K562 (cell line): ENCODE results near the gene CLASP1. TPM values are rescaled to one million over a fixed set of nuclear protein-coding genes. Genes with fewer than 3 reads are reported as not detected.

Source experiments
- DNMT1 ChIP-seq: fragments of 450-650 bp; IDR thresholded peaks from 2 replicates; pipeline ENCODE4 v1.6.1; 2016; ENCODE audit warnings: antibody characterized with exemption, mild to moderate bottlenecking
- E2F3 ChIP-seq: fragments of 250-450 bp; sonication (Bioruptor Pico); IDR thresholded peaks from 2 replicates; pipeline ENCODE4 v1.4.0; 2020; ENCODE audit warnings: mild to moderate bottlenecking
- ETV6 ChIP-seq, 3 experiments: fragments of 150-350 bp in 1 of 3; sonication (generic) in 1 of 3; formaldehyde crosslinking in 1 of 3; IDR thresholded peaks; 2 replicates each; pipeline versions ENCODE4 v1.6.1 to v1.8.0; 2014 to 2022; ENCODE audit warnings: borderline replicate concordance in 2 of 3, low read depth in 2 of 3, antibody characterized with exemption in 1 of 3, low read length in 1 of 3, mild to moderate bottlenecking in 1 of 3, missing genetic modification reagents in 1 of 3
- GTF2F1 ChIP-seq: IDR thresholded peaks from 2 replicates; pipeline ENCODE4 v1.6.1; 2011; ENCODE audit warnings: low read depth, low read length, improper control_type of control experiment
- HSF4 ChIP-seq: fragments of 250-450 bp; sonication (Bioruptor Pico); IDR thresholded peaks from 2 replicates; pipeline ENCODE4 v2.1.2; 2022; ENCODE audit warnings: mild to moderate bottlenecking, moderate library complexity, borderline replicate concordance
- NR2F6 ChIP-seq: fragments of 450-650 bp; formaldehyde crosslinking; IDR thresholded peaks from 2 replicates; pipeline ENCODE4 v1.4.0; 2020; ENCODE audit warnings: mild to moderate bottlenecking
- PHB2 ChIP-seq: fragments of 450-650 bp; IDR thresholded peaks from 2 replicates; pipeline ENCODE4 v1.6.1; 2017; ENCODE audit warnings: low read depth
- RBM34 ChIP-seq: fragments of 200-400 bp; formaldehyde crosslinking; IDR thresholded peaks from 2 replicates; pipeline ENCODE4 v1.6.1; 2018; ENCODE audit warnings: low read length, borderline replicate concordance; ENCODE audit not compliant: insufficient read depth
- TAF9B ChIP-seq: fragments of 450-650 bp; IDR thresholded peaks from 2 replicates; pipeline ENCODE4 v1.6.1; 2018; ENCODE audit warnings: mild to moderate bottlenecking; ENCODE audit not compliant: partially characterized antibody
- VEZF1 ChIP-seq: fragments of 200-800 bp; sonication (Bioruptor generic); IDR thresholded peaks from 2 replicates; pipeline ENCODE4 v1.6.1; 2017; ENCODE audit warnings: missing genetic modification characterization, missing compliant biosample characterization
- ZBTB8A ChIP-seq: fragments of 450-650 bp; IDR thresholded peaks from 2 replicates; pipeline ENCODE4 v1.6.1; 2018; ENCODE audit warnings: mild to moderate bottlenecking, moderate library complexity; ENCODE audit not compliant: partially characterized antibody
- ZFP91 ChIP-seq: sonication (generic); formaldehyde crosslinking; IDR thresholded peaks from 2 replicates; pipeline ENCODE4 v1.8.0; 2022; ENCODE audit warnings: mild to moderate bottlenecking, missing genetic modification reagents
- ZNF354B ChIP-seq: fragments of 250-450 bp; sonication (Bioruptor Pico); IDR thresholded peaks from 2 replicates; pipeline ENCODE4 v1.4.0; 2020
- ZNF589 ChIP-seq: fragments of 200-800 bp; sonication (Bioruptor generic); IDR thresholded peaks from 2 replicates; pipeline ENCODE4 v1.6.1; 2016; ENCODE audit warnings: low read depth, missing genetic modification characterization, missing compliant biosample characterization
- polyA plus RNA-seq, 8 experiments: library from polyadenylated mRNA; depleted of rRNA in 4 of 8; stranded (reverse) in 5 of 8; unstranded in 3 of 8; fragments of >200 nt; fragmentation: Nextera tagmentation in 2 of 8; fragmentation: Illumina TruSeq in 1 of 8; extraction: Ambion mirVana in 2 of 8; extraction: Trizol in 1 of 8; gene quantifications; 2 replicates each; pipeline versions ENCODE4 v1.2.1 to v1.2.3, GENCODE V29; 2011 to 2014; ENCODE audit warnings: inconsistent platforms in 1 of 8, missing spikeins in 1 of 8
- total RNA-seq, 7 experiments: library from RNA; depleted of rRNA in 6 of 7; stranded (reverse); fragments of >200 nt in 6 of 7; fragmentation: Illumina TruSeq in 2 of 7; extraction: Trizol in 2 of 7; gene quantifications; 2 replicates each; pipeline versions ENCODE4 v1.2.1 to v1.2.3, GENCODE V29; 2011 to 2021; ENCODE audit warnings: low replicate concordance in 1 of 7
- TF ChIP-seq, protein P1 (sequence below): fragments of 450-650 bp; IDR thresholded peaks from 2 replicates; pipeline ENCODE4 v1.7.0; 2016; ENCODE audit warnings: borderline replicate concordance
- TF ChIP-seq, protein P2 (sequence below), 3 experiments: fragments of 200-800 bp in 1 of 3; fragments of 250-450 bp in 1 of 3; fragments of 450-650 bp in 1 of 3; sonication (Bioruptor Pico) in 1 of 3; sonication (Bioruptor generic) in 1 of 3; formaldehyde crosslinking in 1 of 3; IDR thresholded peaks; 2 replicates each; pipeline versions ENCODE4 v1.6.1 to v1.8.0; 2016 to 2022; ENCODE audit warnings: mild to moderate bottlenecking in 2 of 3, missing genetic modification characterization in 2 of 3, missing compliant biosample characterization in 1 of 3, moderate library complexity in 1 of 3
- TF ChIP-seq, protein P3 (sequence below): fragments of 250-450 bp; sonication (Bioruptor Pico); IDR thresholded peaks from 2 replicates; pipeline ENCODE4 v1.8.0; 2021; ENCODE audit warnings: moderate library complexity, mild to moderate bottlenecking, inconsistent platforms

Gene CLASP1
- total and polyA plus RNA-seq, 9 of the 15 experiments (the other 6 are each of a cell fraction or from before 2014, with no cell fraction given): 1.7 to 40.3 (median 20.7) TPM

DNA sequence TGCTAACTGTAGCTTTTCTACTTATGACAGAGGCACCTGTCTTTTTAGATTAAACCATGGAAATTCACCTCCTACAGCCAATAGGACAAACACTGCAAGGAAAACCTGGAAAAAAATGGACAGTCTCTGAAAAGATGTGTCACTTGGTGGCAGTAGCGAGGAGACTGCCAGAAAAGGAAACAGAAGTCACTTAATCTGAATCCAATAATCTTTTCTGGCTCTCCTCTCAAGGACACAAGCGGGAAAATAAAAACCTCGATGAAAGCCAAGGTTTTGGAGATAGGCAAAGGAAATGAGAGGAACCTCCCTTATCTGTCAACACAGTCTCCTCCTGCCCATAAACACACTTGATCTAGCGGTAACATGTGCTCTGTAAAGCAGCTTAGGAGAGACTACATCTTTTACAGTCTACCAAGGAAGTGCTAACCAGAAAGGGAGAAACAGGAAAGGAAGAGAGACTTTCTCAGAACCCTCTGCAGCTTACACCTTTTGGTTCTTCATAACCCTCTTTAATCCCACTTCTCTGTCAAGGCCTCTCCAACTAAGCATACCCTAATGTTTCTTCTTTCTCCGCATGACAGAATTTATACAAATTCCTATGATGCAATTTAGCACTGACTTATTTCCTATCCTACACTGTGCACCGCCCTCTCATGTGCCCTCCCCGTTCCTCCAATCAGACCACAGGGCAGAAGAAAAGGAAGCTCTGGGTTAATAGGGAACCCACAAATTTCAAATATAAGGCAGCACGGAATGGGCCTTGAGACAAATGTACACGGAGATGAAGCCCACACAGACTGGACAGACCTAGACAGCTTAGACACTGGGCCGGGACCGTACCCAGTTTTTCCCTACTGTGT is 52.8 kb downstream of the CLASP1 start (continued):
- TF ChIP-seq E2F3 (CRISPR knock-in tag): no peak
- no peak for TF ChIP-seq ZNF354B (CRISPR knock-in tag)
- TF ChIP-seq PHB2: peak; percentile 79
- no peak for TF ChIP-seq ZBTB8A
- no peak for TF ChIP-seq NR2F6 (CRISPR knock-in tag)
- TF ChIP-seq RBM34: no peak
- no peak for TF ChIP-seq GTF2F1
- TF ChIP-seq ETV6 (IDR thresholded peaks at IDR 0.05; ENCODE audit: borderline replicate concordance in 1 of 2, low read depth in 2 of 2, low read length in 1 of 2): peak; percentile 84 to 97; a peak in 3 of 4 replicates
- no peak for TF ChIP-seq ETV6 (CRISPR knock-in tag; IDR thresholded peaks at IDR 0.05; ENCODE audit: borderline replicate concordance)
- TF ChIP-seq, protein P1, sequence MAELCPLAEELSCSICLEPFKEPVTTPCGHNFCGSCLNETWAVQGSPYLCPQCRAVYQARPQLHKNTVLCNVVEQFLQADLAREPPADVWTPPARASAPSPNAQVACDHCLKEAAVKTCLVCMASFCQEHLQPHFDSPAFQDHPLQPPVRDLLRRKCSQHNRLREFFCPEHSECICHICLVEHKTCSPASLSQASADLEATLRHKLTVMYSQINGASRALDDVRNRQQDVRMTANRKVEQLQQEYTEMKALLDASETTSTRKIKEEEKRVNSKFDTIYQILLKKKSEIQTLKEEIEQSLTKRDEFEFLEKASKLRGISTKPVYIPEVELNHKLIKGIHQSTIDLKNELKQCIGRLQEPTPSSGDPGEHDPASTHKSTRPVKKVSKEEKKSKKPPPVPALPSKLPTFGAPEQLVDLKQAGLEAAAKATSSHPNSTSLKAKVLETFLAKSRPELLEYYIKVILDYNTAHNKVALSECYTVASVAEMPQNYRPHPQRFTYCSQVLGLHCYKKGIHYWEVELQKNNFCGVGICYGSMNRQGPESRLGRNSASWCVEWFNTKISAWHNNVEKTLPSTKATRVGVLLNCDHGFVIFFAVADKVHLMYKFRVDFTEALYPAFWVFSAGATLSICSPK: no peak
- TF ChIP-seq TAF9B: peak; percentile 67
- no peak for TF ChIP-seq ZFP91
- TF ChIP-seq HSF4 (CRISPR knock-in tag): no peak
- TF ChIP-seq, protein P2, sequence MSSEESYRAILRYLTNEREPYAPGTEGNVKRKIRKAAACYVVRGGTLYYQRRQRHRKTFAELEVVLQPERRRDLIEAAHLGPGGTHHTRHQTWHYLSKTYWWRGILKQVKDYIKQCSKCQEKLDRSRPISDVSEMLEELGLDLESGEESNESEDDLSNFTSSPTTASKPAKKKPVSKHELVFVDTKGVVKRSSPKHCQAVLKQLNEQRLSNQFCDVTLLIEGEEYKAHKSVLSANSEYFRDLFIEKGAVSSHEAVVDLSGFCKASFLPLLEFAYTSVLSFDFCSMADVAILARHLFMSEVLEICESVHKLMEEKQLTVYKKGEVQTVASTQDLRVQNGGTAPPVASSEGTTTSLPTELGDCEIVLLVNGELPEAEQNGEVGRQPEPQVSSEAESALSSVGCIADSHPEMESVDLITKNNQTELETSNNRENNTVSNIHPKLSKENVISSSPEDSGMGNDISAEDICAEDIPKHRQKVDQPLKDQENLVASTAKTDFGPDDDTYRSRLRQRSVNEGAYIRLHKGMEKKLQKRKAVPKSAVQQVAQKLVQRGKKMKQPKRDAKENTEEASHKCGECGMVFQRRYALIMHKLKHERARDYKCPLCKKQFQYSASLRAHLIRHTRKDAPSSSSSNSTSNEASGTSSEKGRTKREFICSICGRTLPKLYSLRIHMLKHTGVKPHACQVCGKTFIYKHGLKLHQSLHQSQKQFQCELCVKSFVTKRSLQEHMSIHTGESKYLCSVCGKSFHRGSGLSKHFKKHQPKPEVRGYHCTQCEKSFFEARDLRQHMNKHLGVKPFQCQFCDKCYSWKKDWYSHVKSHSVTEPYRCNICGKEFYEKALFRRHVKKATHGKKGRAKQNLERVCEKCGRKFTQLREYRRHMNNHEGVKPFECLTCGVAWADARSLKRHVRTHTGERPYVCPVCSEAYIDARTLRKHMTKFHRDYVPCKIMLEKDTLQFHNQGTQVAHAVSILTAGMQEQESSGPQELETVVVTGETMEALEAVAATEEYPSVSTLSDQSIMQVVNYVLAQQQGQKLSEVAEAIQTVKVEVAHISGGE (CRISPR knock-in tag; IDR thresholded peaks at IDR 0.05): peak in 1 of 3 experiments; percentile 65; a peak in 1 of 6 replicates
- TF ChIP-seq, protein P3, sequence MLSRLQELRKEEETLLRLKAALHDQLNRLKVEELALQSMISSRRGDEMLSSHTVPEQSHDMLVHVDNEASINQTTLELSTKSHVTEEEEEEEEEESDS (CRISPR knock-in tag): no peak
- peak; percentile 77; the same call in 1 of the 2 replicates for TF ChIP-seq ZNF589 (CRISPR knock-in tag)
- peak; percentile 29; the same call in 1 of the 2 replicates for TF ChIP-seq VEZF1 (CRISPR knock-in tag)
- 0 out of 2 replicates have a peak, but pooled peaks have one; percentile 27 for TF ChIP-seq DNMT1
